CD1c-positive myeloid dendritic cell (primary cell): ENCODE data around the gene HCAR3.
"Not testable (repeated sequence)": the region's sequence is repeated elsewhere in the genome, so short reads cannot be mapped to it uniquely, and the experiment has no call there.

Experiments used
- DNase-seq: peaks from one replicate; pipeline ENCODE4 v3.0.0-alpha.2; 2016; ENCODE audit errors: extremely low spot score

The HCAR3 gene

DNA sequence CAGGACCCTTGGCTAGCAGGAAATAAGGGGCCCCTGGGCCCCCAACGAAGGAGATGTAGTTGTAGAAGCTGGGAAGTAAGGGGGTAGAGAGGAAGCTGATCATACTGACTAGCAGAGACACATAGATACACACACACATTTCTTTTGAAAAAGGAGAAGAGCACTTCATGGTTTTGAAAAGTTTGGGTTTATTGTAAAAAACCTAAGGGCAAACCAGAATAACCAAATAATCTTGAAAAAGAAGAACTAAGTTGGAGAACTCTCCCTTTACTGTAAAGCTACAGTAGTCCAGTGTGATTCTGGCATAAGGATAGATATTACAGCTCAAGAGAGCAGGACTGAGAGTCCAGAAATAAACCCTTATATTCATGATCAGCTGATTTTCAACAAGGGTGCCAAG lies 5.8 kb upstream of the HCAR3 start:
- peak; percentile 75 for DNase-seq

DNA sequence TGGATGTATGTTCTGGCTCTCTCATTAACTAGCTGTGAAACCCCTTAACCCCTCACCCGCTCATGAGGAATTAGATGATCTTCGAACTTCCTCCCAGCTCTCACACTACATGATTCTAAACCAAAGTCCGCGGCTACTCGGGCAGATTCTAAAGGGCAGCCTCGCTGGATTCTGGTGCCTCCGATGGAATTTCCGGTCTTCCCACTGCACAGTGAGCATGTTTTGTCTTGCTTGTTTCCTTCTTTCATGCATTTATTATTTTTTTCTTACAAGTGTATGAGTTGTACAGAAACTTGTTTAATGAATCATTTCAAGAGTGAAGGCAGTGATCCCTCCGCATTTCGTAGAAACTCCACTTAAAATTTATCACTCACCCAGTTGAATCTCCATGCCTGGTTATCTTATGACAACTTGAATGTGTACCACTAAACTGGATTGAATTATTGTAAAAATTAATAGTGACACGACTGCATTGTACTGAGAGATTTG lies 4.5 kb upstream of the HCAR3 start:
- no peak for DNase-seq

DNA sequence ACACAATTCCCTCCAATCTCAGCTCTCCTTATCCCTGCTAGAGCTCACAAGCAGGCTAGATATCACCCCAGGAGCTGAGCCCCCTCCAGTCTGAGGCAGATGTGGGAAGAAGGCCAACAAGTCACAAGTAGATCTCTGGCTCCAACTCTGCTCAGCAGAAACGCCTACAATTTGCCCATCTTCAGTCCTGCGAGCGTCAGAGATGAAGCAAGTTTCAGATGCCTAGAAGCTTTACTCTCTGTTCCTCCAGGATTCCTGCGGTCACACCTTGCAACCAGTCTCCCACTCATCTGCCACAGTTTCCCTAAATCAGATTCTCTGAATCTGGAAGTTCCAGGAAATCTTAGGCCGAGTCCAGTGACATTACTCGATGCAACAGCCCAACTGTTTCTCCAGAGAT lies 1.4 kb downstream of the HCAR3 start:
- peak; percentile 89 for DNase-seq

DNA sequence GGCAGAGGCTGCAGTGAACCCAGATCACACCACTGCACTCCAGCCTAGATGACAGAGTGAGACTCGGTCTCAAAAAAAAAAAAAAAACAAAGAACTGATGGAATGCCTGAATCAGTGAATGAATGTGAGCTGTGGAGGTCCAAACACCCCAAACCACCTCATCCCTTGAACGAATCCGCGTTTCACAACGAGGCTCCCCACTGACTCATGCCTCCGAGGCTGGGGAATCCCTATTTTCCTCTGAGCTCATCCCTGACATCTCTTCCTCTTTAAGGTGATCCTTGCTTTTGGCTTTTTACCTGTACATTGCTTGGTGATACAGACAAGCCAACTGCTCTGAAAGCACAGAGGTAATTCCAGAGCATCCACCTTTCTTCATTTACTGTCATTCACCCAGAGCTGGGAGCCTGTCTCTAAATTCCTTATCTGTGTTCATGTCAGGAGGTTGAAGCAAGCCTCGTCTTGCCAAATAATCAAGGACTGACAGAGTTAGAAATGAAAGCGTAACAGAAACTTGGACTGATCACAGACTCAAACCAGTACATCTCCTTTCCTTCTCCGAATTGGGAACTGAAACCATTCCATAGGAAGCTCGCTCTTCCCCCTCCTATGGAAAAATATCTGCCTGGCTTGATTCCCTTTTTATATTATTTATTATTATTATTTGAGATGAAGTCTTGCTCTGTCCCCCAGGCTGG lies 3.0 kb downstream of the HCAR3 start:
- not testable (repeated sequence) for DNase-seq

DNA sequence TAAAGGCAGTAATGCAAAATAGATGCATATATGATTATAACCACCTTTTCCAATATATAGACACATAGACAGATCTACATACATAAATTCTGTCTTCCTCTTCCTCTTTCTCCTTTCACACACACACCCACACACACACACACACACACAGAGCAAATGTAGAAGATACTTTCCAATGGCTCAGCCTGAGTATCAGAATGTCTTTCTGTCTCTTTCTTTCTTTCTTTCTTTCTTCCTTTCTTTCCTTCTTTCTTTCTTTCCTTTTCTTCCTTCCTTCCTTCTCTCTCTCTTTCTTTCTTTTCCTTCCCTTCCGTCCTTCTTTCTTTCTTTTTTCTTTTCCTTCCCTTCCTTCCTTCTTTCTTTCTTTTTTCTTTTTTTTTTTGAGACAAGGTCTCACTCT lies 5.3 kb downstream of the HCAR3 start:
- DNase-seq = peak; percentile 79

DNA sequence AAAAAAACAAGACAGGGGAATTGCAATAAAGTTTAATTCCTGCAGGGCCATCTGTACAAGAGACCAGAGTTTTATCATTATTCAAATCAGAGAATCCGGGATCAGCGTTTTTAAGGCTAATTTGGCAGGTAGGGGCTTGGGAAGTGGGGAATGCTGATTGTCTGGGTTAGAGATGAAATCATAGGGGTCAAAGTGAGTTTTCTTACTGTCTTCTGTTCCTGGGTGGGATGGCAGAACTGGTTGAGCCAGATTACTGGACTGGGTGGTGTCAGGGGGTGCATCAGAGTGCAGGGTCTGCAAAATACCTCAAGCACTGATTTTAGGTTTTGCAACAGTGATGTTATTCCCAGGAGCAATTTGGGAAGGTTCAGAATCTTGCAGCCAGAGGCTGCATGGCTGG lies 6.3 kb downstream of the HCAR3 start:
- DNase-seq = not testable (repeated sequence)

DNA sequence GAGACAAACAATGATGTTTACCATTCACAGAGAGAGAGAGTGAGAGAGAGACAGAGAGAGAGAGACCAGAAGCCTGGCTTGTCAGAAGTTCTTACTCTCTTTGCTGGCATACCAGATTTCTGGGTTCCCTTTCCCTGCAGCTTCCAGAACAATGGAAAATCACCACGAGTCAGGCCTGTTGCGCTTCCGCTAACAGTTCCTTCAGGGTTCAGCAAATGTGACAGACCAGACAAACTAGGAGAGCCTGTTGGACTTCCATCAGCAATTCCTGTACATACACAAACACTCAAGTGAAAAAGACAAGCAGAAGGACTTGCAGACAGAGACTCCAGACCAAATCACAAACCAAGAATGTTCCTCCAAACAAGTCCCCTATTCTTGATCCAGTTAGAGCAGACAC lies 7.3 kb downstream of the HCAR3 start:
- DNase-seq = not testable (repeated sequence)

DNA sequence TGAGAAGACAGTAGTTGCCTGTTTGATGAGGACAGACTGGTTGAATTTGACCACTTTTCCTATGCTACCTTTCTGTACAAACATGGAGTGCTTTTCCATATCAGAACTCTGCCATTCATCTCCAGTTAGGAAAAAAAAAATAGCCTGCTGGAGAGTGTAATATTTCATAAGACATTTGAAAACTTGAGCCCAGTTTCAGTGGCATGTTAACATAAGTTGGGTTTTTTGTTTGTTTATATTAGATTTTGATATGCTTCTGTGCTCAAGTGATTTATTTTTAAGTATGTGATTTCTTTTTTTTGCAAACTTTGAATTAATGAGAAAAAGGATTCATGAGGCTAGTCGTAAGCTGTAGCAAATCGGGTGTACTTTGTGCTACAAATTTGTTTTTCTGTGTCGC lies 12.8 kb downstream of the HCAR3 start:
- DNase-seq = not testable (repeated sequence)

DNA sequence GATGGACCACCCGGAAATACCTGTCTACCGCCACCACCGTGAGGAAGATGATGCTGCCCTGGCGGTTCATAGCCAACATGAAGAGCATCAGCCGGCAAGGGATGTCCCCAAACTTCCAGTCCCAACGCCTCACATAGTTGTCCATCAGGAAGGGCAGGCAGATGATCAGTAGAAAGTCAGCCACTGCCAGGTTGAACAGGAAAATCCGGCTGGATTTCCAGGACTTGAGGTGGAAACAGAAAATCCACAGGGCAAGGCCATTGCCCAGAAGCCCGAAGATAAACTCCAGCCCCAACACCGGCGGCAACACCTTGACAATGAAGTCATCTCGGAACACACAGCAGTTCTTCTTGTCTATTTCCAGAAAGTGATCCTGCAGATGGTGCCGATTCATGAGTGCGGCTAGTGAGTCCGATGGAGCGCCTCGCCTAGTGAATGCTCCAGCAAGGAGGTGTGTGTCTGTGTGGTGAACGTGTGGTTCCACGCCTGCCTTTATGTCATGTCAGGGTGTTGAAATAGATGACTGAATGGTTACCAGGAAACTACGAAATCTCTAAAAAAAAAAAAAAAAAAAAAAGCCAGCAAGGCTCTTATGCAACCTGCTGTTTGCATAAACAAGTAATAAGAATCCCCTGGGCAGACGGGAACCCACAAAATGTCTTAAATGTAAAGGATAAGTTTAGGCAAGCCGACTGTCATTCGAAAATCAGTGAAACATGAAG lies 13.6 kb downstream of the HCAR3 start, which contains the start of gene HCAR2:
HCAR2 (minus strand) TSS at position 468 of the 722 bp plus-strand sequence; CDS start at position 394, 74 bp downstream.
- DNase-seq = peak; percentile 87

DNA sequence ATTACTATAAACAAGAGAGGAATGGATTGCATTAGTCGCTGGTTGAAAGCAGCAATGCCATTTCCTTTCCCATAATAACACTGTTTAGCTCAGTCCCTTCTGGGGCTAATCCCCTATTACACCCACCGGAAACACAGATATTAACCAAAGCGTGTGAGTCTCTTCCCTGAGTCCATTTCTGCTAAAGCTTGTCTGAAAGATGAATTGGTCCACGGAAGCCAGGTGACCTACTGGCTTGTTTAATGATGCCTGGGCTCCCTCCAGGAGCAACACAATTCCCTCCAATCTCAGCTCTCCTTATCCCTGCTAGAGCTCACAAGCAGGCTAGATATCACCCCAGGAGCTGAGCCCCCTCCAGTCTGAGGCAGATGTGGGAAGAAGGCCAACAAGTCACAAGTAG lies 15.1 kb downstream of the HCAR3 start:
- DNase-seq = not testable (repeated sequence)

DNA sequence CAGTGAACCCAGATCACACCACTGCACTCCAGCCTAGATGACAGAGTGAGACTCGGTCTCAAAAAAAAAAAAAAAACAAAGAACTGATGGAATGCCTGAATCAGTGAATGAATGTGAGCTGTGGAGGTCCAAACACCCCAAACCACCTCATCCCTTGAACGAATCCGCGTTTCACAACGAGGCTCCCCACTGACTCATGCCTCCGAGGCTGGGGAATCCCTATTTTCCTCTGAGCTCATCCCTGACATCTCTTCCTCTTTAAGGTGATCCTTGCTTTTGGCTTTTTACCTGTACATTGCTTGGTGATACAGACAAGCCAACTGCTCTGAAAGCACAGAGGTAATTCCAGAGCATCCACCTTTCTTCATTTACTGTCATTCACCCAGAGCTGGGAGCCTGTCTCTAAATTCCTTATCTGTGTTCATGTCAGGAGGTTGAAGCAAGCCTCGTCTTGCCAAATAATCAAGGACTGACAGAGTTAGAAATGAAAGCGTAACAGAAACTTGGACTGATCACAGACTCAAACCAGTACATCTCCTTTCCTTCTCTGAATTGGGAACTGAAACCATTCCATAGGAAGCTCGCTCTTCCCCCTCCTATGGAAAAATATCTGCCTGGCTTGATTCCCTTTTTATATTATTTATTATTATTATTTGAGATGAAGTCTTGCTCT lies 16.4 kb downstream of the HCAR3 start:
- DNase-seq = not testable (repeated sequence)

DNA sequence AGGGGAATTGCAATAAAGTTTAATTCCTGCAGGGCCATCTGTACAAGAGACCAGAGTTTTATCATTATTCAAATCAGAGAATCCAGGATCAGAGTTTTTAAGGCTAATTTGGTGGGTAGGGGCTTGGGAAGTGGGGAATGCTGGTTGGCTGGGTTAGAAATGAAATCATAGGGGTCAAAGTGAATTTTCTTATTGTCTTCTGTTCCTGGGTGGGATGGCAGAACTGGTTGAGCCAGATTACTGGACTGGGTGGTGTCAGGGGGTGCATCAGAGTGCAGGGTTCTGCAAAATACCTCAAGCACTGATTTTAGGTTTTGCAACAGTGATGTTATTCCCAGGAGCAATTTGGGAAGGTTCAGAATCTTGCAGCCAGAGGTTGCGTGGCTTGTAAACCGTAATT lies 19.7 kb downstream of the HCAR3 start:
- DNase-seq = not testable (repeated sequence)

DNA sequence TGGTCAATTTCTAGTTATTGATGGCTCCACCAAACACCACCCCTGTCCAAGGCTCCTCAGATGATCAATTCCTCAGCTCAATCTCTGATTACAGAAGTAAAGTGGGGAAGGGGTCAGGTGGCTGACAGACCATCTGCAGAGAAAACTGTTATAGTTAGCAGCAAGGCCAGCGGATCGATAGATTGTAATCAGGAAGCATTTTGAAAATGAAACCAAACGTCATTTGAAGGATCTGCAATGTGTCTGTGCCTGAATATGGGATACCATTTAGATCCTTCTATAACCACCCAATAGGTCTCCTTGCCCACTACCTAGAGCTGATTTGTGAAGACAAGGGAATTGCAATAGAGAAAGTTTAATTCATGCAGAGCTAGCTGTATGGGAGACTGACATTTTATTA lies 25.0 kb downstream of the HCAR3 start:
- no peak for DNase-seq

DNA sequence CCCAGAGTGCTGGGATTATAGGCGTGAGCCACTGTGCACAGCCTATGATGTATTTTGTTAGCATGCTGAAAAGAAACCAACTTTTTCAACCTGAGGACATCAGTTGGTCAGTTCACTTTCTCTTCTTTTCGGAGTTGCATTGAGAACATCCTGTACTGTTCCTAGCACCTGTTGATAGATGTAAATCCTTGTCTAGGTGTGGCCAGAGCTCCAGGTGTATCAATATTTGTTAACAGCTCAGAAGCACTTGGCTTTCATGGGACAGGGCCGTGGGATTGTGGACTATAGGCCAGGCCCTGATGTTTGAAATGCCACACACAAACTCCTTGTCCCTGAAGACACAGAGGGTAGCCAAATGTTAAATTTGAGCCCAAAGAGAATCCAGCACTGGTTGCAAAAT lies 28.3 kb downstream of the HCAR3 start:
- DNase-seq = no peak

DNA sequence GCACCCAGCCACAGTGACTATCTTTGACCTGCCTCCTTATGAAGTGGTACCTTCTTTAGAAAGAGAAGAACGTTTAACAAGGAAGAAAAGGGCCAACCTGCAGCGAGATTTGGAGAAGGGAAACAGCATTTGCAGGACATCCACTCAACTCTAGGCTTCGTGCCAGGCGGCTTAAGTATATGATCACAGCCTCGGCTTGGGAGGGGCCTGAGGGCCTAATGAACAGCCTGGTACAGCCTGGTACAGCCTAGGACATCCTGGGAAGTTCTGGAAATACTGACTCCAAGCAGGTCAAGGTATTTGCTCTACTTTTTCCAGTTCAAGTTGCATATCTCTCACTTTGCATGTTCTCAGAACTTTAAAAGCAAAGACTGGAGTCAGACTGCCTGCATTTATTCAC lies 29.5 kb downstream of the HCAR3 start:
- no peak for DNase-seq

DNA sequence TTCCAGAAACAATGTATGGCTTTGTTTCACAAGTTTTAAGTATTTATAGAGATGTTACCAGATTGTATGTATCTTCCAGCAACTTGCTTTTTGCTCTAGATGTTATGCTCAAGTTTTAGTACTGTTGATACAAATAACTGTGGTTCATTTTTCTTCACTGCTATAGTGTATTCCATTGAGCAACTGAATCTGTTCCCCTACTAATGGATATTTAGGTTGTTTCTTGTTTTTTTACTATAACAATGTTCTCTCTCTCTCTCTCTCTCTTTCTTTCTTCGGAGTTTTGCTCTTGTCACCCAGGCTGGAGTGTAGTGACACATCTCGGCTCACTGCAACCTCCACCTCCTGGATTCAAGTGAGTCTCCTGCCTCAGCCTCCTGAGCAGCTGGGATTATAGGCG lies 30.1 kb downstream of the HCAR3 start:
- no peak for DNase-seq

DNA sequence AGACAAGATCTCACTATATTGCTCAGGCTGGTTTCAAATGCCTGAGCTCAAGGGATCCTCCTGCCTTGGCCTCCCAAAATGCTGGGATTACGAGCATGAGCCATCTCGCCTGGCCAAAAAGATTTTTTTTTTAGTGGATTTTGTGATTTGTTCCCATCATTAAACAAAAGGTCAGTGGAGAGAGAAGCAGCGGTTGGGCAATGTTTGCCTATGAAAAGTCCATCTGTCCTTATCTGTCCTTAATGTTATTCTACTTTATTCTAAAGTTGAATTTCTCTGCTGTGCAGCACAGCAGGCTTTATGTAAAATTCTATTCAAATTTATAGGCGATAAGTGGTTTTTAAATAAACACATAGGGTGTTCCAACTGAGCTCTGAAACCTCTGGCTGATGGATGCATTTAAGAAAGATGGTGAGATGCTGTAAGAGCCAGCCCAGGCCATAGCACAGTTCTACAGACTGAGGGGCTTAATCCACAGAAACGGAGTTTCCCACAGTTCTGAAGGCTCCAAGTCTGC lies 32.3 kb downstream of the HCAR3 start:
- no peak for DNase-seq

DNA sequence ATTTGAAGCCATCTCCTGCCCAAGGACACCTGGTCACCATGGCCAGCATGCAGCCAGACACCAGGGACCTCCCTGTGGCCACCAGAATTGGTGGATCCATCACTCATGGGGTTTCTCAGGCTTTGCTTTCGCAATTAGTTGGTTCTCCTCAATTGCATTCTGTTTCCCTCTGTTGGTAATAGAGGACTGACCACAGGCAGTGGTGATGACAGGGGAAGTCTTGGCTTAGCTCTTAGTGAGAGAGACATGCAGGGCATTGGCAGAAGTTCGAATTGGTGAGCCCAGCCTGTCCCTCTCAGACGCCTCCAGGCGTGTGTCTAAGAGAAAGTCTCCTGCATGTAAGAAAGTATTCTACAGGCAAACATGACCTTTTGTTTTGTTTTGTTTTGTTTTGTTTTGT lies 34.8 kb downstream of the HCAR3 start:
- DNase-seq = peak; percentile 73

DNA sequence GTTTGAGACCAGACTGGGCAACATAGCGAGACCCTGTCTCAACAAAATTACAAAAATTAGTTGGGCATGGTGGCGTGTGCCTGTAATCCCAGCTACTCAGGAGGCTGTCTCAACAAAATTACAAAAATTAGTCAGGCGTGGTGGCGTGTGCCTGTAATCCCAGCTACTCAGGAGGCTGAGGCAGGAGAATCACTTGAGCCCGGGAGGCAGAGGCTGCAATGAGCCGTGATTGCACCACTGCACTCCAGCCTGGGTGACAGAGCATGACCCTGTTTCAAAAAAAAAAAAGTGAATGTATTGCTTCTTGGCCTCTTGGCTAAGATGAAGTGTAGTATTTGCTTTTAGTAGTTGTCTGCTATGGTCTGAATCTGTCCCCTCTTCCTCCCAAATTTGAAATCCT lies 35.6 kb downstream of the HCAR3 start:
- not testable (repeated sequence) for DNase-seq

DNA sequence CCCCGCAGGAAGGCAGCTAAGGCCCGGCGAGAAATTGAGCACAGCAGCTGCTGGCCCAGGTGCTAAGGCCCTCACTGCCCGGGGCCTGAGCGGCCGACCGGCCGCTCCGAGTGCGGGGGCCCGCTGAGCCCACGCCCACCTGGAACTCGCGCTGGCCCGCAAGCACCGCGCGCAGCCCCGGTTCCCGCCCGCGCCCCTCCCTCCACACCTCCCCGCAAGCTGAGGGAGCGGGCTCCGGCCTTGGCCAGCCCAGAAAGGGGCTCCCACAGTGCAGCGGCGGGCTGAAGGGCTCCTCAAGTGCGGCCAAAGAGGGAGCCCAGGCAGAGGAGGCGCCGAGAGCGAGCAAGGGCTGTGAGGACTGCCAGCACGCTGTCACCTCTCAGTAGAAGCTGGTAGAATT lies 39.8 kb downstream of the HCAR3 start:
- not testable (repeated sequence) for DNase-seq

DNA sequence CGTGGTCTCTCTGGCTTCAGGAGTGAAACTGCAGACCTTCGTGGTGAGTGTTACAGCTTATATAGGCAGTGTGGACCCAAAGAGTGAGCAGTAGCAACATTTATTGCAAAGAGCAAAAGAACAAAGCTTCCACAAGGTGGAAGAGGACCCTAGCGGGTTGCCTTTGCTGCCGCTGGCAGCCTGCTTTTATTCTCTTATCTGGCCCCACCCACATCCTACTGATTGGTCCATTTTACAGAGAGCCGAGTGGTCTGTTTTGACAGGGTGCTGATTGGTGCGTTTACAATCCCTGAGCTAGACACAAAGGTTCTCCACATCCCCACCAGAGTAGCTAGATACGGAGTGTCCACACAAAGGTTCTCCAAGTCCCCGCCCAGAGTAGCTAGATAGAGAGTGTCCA lies 40.6 kb downstream of the HCAR3 start:
- DNase-seq = not testable (repeated sequence)

DNA sequence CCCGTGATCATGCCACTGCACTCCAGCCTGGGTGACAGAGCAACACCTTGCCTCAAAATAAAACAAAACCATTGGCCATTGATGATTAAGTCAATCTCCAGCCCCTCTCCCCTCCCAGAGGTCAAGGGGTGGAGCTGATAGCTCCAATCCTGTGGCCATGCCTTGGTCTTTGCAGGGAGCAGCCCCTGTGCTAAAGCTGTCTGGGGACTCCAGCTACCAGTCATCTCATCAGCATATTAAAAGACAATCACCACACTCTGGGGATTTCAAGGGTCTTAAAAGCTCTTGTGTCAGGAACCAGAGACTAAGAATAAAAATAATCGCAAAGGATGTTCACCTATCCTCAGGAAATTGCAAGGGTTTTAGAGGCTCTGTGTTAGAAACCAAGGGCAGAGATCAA lies 44.1 kb downstream of the HCAR3 start:
- DNase-seq = no peak
